OCI-LY3 (cell line): ENCODE measurements around the gene AKNA.

Experiments
- H2AFZ ChIP-seq: fragments of 200-600, 300-600 bp; shearing (Covaris generic); 2 replicates; pipeline ENCODE4 v1.6.0; 2014; ENCODE audit warnings: antibody characterized with exemption, low read depth, low read length
- H3K27ac ChIP-seq: fragments of 200-600, 300-600 bp; sonication (generic); 2 replicates; pipeline ENCODE4 v1.5.1; 2014; ENCODE audit warnings: mild to moderate bottlenecking, low read length, moderate library complexity, mixed read lengths
- H3K27me3 ChIP-seq: fragments of 200-600, 300-600 bp; sonication (generic); 2 replicates; pipeline ENCODE4 v1.6.1; 2014; ENCODE audit warnings: low read depth, low read length, mixed read lengths
- H3K36me3 ChIP-seq: fragments of 200-600, 300-600 bp; sonication (generic); replicated peaks from 2 replicates; pipeline ENCODE3; 2014; ENCODE audit warnings: low read depth, low read length, mixed read lengths
- H3K4me1 ChIP-seq: fragments of 300-600, 200-600 bp; sonication (generic); 2 replicates; pipeline ENCODE4 v1.6.1; 2014; ENCODE audit warnings: low read length, mixed read lengths
- H3K4me2 ChIP-seq: fragments of 200-600, 300-600 bp; sonication (generic); 2 replicates; pipeline ENCODE4 v1.6.1; 2014; ENCODE audit warnings: low read length, mixed read lengths
- H3K4me3 ChIP-seq: fragments of 300-600, 200-600 bp; sonication (generic); 2 replicates; pipeline ENCODE4 v1.5.1; 2014; ENCODE audit warnings: antibody characterized with exemption, mild to moderate bottlenecking, low read length, moderate library complexity
- H3K79me2 ChIP-seq: fragments of 300-600, 200-600 bp; shearing (Covaris generic); 2 replicates; pipeline ENCODE4 v1.6.1; 2014; ENCODE audit warnings: mild to moderate bottlenecking, low read length, mixed read lengths
- H3K9ac ChIP-seq: fragments of 300-600, 200-600 bp; shearing (Covaris generic); 2 replicates; pipeline ENCODE4 v1.6.0; 2014; ENCODE audit warnings: mild to moderate bottlenecking, low read length, moderate library complexity
- H3K9me3 ChIP-seq: fragments of 200-600, 300-600 bp; shearing (Covaris generic); 2 replicates; pipeline ENCODE4 v1.6.1; 2014; ENCODE audit warnings: low read length, mixed read lengths; ENCODE audit not compliant: insufficient read depth
- H4K20me1 ChIP-seq: fragments of 200-600, 300-600 bp; sonication (generic); 2 replicates; pipeline ENCODE4 v1.6.1; 2016; ENCODE audit warnings: low read length, mixed read lengths; ENCODE audit not compliant: insufficient read depth
- CTCF ChIP-seq: fragments of 200-600, 300-600 bp; sonication (generic); IDR thresholded peaks from 2 replicates; pipeline ENCODE4 v1.5.1; 2014; ENCODE audit warnings: antibody characterized with exemption, low read length, low read depth
- EZH2phosphoT487 ChIP-seq: fragments of 200-600 bp; shearing (Covaris generic); IDR thresholded peaks from 2 replicates; pipeline ENCODE4 v1.6.1; 2018; ENCODE audit warnings: antibody characterized with exemption, mixed run types, low read depth

The AKNA gene

GRCh38 chr9:114342755-114343440 is 44.9 kb downstream of the AKNA start:
- no peak overlapping the region for H2AFZ ChIP-seq
- H3K27ac ChIP-seq = no peak overlapping the region
- peaks cover 7% of the 10 kb centered on the region; the same call in 1 of the 2 replicates for H4K20me1 ChIP-seq
- peaks cover 14% of the 10 kb centered on the region for H3K4me1 ChIP-seq
- no peaks in the 10 kb centered on the region for H3K9me3 ChIP-seq
- H3K9ac ChIP-seq = no peak overlapping the region
- TF ChIP-seq CTCF (no peak), EZH2phosphoT487 (no peak)
- H3K27me3 ChIP-seq = no peaks in the 10 kb centered on the region
- H3K79me2 ChIP-seq = no peaks in the 10 kb centered on the region
- no peak overlapping the region for H3K4me2 ChIP-seq
- H3K36me3 ChIP-seq = peaks cover 87% of the 10 kb centered on the region
- no peak overlapping the region for H3K4me3 ChIP-seq

DNA sequence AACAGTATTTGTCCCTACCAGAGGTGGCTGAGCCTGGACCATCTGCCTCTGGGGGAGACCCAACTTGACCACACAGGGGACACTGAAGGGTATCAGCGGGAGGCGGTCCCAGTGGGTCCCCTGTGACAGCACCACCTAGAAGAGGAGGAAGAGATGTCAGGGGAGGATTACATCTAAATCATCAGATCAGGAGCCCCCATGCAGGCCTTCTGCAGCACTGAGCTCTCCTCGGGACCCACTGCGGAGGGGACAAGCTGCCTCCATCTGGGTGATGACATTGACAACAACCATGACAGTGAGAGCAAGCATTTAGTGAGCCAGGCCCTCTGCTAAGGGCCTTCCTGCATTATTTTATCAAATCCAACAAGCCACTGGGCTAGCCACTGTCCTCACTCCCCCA is 45.8 kb downstream of the AKNA start:
- Histone ChIP-seq H3K9ac (no peak overlapping the region), H2AFZ (no peak overlapping the region), H3K4me3 (no peak overlapping the region), H3K27ac (no peak overlapping the region), H3K79me2 (no peaks in the 10 kb centered on the region), H3K9me3 (no peaks in the 10 kb centered on the region), H3K27me3 (no peaks in the 10 kb centered on the region), H3K36me3 (peaks cover 88% of the 10 kb centered on the region), H3K4me2 (no peak overlapping the region), H3K4me1 (peaks cover 14% of the 10 kb centered on the region), H4K20me1 (peaks cover 7% of the 10 kb centered on the region; the same call in 1 of the 2 replicates)
- TF ChIP-seq CTCF = no peak
- no peak for TF ChIP-seq EZH2phosphoT487

DNA sequence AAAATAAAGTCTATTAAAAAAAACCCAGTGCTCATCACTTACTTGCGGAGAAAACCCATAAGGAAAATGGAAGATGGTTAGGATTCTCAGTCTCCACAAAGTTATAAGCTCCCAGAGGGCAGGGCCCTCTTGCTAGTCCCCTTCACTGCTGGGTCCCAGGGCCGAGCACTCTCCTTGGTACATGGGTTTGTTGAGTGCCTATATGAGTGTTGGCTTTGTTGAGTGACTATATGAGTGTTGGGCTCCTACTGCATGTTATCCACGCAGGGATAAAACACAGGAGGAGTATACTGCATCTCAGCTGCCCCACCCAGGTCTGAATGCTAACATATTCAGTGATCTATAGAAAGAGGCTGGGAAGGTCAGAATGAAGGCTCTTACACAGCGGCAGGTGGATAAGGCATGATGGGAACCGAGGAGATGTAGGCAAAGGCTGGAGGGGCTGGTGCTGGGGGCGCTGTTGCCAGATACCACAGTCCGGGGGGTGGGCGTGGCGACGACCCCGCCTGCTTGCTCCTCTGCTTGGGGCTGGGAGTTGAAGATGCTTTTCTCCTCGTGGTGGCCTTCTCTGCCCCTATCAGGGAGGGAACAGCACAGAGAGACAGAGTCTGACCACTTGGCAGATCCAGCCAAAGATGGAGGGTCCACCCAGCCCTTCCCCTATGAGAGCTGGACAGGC is 46.5 kb downstream of the AKNA start:
- Histone ChIP-seq H3K27me3 (no peaks in the 10 kb centered on the region), H2AFZ (no peak overlapping the region), H3K4me1 (peaks cover 14% of the 10 kb centered on the region), H3K36me3 (peaks cover 86% of the 10 kb centered on the region), H3K27ac (no peak overlapping the region), H3K9ac (no peak overlapping the region), H3K4me3 (no peak overlapping the region), H3K9me3 (no peaks in the 10 kb centered on the region), H3K4me2 (no peak overlapping the region), H4K20me1 (peaks cover 7% of the 10 kb centered on the region; the same call in 1 of the 2 replicates), H3K79me2 (no peaks in the 10 kb centered on the region)
- TF ChIP-seq EZH2phosphoT487 (no peak), CTCF (no peak)

DNA sequence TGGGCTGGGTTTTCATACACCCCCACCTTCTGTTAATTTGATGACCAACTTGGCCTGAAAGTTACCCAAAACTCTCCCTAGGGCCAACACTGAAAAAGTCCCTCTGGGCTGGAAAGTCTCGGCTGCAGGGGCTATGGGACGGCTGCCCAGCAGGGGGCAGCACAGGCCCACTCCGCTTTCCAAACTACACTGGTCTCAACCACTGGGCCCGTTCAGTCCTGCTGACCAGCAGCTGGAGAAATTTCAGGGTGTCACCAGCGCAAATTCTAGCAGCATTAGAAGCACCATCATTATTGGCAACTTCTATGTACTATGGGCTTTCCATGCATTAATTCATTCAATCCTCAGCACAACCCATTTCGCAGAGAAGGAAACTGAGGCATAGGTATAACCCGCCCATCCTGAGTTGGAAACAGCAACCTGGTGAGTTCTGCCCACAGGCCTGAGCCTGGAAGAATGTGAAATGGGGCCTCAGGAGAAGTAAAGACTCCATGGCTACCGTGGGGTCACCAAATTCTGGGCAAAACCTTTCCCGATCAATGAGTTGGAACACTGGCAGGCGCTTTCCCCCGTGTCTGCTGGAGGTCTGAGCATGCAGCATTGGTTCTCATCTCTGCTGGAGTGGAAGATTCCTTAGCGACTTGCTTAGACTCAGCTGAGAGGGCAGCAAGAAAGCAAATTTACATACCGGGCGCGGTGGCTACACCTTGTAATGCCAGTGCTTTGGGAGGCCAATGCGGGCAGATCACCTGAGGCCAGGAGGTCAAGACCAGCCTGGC is 48.5 kb downstream of the AKNA start:
- H3K4me3 ChIP-seq = no peak overlapping the region
- peaks cover 88% of the 10 kb centered on the region for H3K36me3 ChIP-seq
- H2AFZ ChIP-seq = no peak overlapping the region
- no peaks in the 10 kb centered on the region for H3K27me3 ChIP-seq
- no peak overlapping the region for H3K9ac ChIP-seq
- no peak overlapping the region for H3K27ac ChIP-seq
- peaks cover 14% of the 10 kb centered on the region for H3K4me1 ChIP-seq
- no peak overlapping the region for H3K4me2 ChIP-seq
- peaks cover 7% of the 10 kb centered on the region; the same call in 1 of the 2 replicates for H4K20me1 ChIP-seq
- no peaks in the 10 kb centered on the region for H3K79me2 ChIP-seq
- H3K9me3 ChIP-seq = no peaks in the 10 kb centered on the region
- TF ChIP-seq CTCF (peak; percentile 91), EZH2phosphoT487 (no peak)
